Stimulated activated naive B cell treated with anti-CD40 and anti-IgM and Interleukin-4, amounts not matched to agents 10 μg/mL and 1 μg/mL and 100 μg/mL, for 72 hours (primary cell): ENCODE measurements around the gene STUM.
"Not testable (repeated sequence)": the region's sequence is repeated elsewhere in the genome, so short reads cannot be mapped to it uniquely, and the experiment has no call there.

Experiments
- ATAC-seq, 2 donors: fragments of 150-1000 bp; cut with Tn5 transposase; replicated peaks; 2 replicates each; pipeline ENCODE4 v1.10.0; 2021; ENCODE audit warnings: moderate library complexity in 1 of 2
- DNase-seq: peaks from one replicate; pipeline ENCODE4 v3.0.0; 2021
- H3K27ac Mint-ChIP-seq: one replicate; pipeline ENCODE4 v1.8.0; 2022; ENCODE audit warnings: mild to moderate bottlenecking, mixed read lengths
- H3K27me3 Mint-ChIP-seq, 2 donors: one replicate each; pipeline ENCODE4 v1.8.0; 2022; ENCODE audit warnings: mixed read lengths in 2 of 2
- H3K36me3 Mint-ChIP-seq, 2 donors: one replicate each; pipeline ENCODE4 v1.8.0; 2022; ENCODE audit warnings: mixed read lengths in 2 of 2, mild to moderate bottlenecking in 1 of 2
- H3K4me1 Mint-ChIP-seq, 2 donors: one replicate each; pipeline ENCODE4 v1.8.0; 2022; ENCODE audit warnings: mixed read lengths in 2 of 2, mild to moderate bottlenecking in 1 of 2
- H3K4me3 Mint-ChIP-seq, 2 donors: one replicate each; pipeline ENCODE4 v1.8.0; 2022; ENCODE audit warnings: mild to moderate bottlenecking in 2 of 2, mixed read lengths in 2 of 2, moderate library complexity in 1 of 2
- H3K9me3 Mint-ChIP-seq, 2 donors: one replicate each; pipeline ENCODE4 v1.8.0; 2022; ENCODE audit warnings: mixed read lengths in 2 of 2, mild to moderate bottlenecking in 1 of 2

STUM gene

GRCh38 chr1:226630592-226630991, 82.0 kb downstream of the STUM start:
- Mint-ChIP-seq H3K9me3 (peaks cover 8% of the 10 kb centered on the region in 2 donors), H3K36me3 (peaks cover 55 to 83% of the 10 kb centered on the region in 2 donors), H3K27me3 (no peaks in the 10 kb centered on the region), H3K4me1 (peaks cover 66 to 91% of the 10 kb centered on the region in 2 donors), H3K27ac (peak overlapping the region; percentile 81), H3K4me3 (no peak overlapping the region)
- DNase-seq, result no peak
- ATAC-seq, result no peak

GRCh38 chr1:226631229-226632000, 82.9 kb downstream of the STUM start:
- H3K36me3 Mint-ChIP-seq, result peaks cover 58 to 82% of the 10 kb centered on the region in 2 donors
- peaks cover 8% of the 10 kb centered on the region in 2 donors for H3K9me3 Mint-ChIP-seq
- H3K27ac Mint-ChIP-seq, result peak overlapping the region; percentile 98
- peaks cover 62 to 89% of the 10 kb centered on the region in 2 donors for H3K4me1 Mint-ChIP-seq
- peak overlapping the region; percentile 30 to 48 for H3K4me3 Mint-ChIP-seq
- H3K27me3 Mint-ChIP-seq, result no peaks in the 10 kb centered on the region
- no peak for ATAC-seq
- no peak for DNase-seq

DNA sequence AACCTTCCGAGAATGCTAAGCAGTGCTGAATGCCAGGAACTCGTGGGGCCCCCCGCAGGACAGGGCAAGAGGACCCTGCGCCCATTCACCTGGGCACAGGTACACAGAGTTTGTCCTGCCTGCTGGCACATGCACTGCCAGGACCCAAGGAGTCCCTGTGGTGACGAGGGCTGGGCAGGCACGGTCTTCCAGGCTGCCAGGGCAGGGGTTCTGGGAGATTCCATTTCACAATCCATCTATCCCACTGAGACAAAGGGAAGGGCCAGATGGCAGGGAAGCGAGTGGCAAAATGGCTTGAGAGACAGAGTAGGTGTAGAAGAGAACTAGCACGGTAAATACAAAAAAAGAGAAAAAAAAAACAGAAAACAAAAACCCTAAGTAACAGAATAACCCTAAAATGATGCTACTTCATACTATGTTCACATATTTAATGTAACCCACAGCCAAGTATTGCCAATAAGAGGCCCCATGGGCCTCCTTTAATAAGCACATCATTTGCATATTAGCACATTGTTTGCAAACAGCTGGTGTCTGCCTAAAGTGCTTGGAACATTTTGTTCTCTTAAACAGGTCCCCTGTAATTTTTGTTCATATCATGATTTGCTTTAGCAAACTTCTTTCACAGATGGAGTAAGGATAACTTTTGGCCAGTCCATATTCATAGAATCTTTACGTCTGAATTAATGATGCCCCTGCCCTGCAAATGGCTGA, 83.8 kb downstream of the STUM start:
- Mint-ChIP-seq H3K27me3 (no peaks in the 10 kb centered on the region), H3K36me3 (peaks cover 60 to 85% of the 10 kb centered on the region in 2 donors), H3K4me3 (peak overlapping the region; percentile 43 to 53), H3K9me3 (peaks cover 3 to 4% of the 10 kb centered on the region in 2 donors), H3K27ac (peak overlapping the region; percentile 98), H3K4me1 (peaks cover 59 to 89% of the 10 kb centered on the region in 2 donors)
- no peak for DNase-seq
- no peak for ATAC-seq

DNA sequence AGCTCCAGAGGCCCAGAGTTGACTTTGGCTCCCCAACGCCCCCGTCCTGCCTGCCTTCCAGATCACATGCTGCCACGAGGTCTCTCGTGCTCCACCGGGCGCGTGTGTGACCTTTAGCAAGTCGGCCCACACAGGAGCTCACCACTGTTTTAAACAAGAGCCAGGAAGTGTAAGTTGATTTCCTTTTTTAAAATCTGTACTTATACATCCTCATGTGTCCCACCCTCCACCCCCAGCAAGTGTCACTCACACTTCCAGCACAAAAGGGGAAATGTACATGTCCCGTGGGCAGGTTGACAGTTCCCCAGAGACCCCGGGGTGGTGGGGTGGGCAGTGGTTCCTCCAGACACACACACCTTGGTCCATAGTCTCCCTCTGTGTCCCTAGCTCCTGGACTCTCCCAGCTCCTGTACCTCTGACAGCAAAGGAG, 84.4 kb downstream of the STUM start:
- Mint-ChIP-seq H3K27ac (peak overlapping the region; percentile 98), H3K27me3 (no peaks in the 10 kb centered on the region), H3K36me3 (peaks cover 59 to 85% of the 10 kb centered on the region in 2 donors), H3K9me3 (peaks cover 2 to 3% of the 10 kb centered on the region in 2 donors), H3K4me3 (peak overlapping the region; percentile 43 to 53), H3K4me1 (peaks cover 53 to 86% of the 10 kb centered on the region in 2 donors)
- ATAC-seq (peak; percentile 80 to 84), DNase-seq (peak; percentile 78)

- peaks cover 61 to 83% of the 10 kb centered on the region in 2 donors for H3K36me3 Mint-ChIP-seq
- H3K4me1 Mint-ChIP-seq, result peaks cover 54 to 92% of the 10 kb centered on the region in 2 donors
- H3K4me3 Mint-ChIP-seq, result no peak overlapping the region
- ATAC-seq, result peak; percentile 20 to 38
- peaks cover 1 to 2% of the 10 kb centered on the region in 2 donors for H3K9me3 Mint-ChIP-seq
- H3K27ac Mint-ChIP-seq, result peak overlapping the region; percentile 98
- no peaks in the 10 kb centered on the region for H3K27me3 Mint-ChIP-seq
- no peak for DNase-seq
Observed at GRCh38 chr1:226633541-226634165, 85.1 kb downstream of the STUM start.

GRCh38 chr1:226634166-226634588, 85.6 kb downstream of the STUM start:
- Mint-ChIP-seq H3K4me1 (peaks cover 54 to 95% of the 10 kb centered on the region in 2 donors), H3K36me3 (peaks cover 61 to 83% of the 10 kb centered on the region in 2 donors), H3K27me3 (no peaks in the 10 kb centered on the region), H3K9me3 (peaks cover 0 to 2% of the 10 kb centered on the region in 2 donors), H3K4me3 (peak overlapping the region in 1 of 2 donors; percentile 0), H3K27ac (peak overlapping the region; percentile 98)
- ATAC-seq, result peak; percentile 73 to 74
- peak; percentile 76 for DNase-seq

GRCh38 chr1:226634611-226635246, 86.2 kb downstream of the STUM start:
- ATAC-seq (no peak), DNase-seq (no peak)
- peak overlapping the region; percentile 35 to 52 for H3K4me3 Mint-ChIP-seq
- peak overlapping the region; percentile 98 for H3K27ac Mint-ChIP-seq
- peaks cover 61 to 83% of the 10 kb centered on the region in 2 donors for H3K36me3 Mint-ChIP-seq
- peaks cover 55 to 94% of the 10 kb centered on the region in 2 donors for H3K4me1 Mint-ChIP-seq
- no peaks in the 10 kb centered on the region for H3K27me3 Mint-ChIP-seq
- H3K9me3 Mint-ChIP-seq, result peaks cover 0 to 2% of the 10 kb centered on the region in 2 donors

DNA sequence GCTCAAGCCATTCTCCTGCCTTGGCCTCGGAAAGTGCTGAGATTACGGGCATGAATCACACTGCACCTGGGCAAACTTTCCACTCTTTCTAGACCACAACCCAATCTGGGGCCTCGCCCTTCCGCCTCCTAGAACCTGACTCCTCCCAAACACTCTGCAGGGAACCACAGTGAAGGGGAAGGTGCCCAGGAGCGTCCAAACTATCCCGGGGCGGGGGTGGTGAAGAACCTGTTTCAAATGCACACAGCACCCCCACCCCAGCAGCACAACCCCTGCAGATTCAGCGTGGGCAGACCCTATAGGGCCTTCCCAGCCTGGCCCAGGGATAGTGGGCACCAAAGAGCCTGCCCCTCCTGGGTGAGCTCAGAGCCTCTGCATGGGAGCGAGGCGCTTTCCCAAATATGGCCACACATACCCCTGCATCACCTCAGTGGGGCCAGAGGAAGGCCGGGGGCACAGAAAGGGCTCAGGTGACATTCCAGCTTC, 86.9 kb downstream of the STUM start:
- Mint-ChIP-seq H3K27ac (peak overlapping the region; percentile 84), H3K27me3 (no peaks in the 10 kb centered on the region), H3K9me3 (peaks cover 0 to 2% of the 10 kb centered on the region in 2 donors), H3K36me3 (peaks cover 60 to 83% of the 10 kb centered on the region in 2 donors), H3K4me1 (peaks cover 58 to 94% of the 10 kb centered on the region in 2 donors), H3K4me3 (peak overlapping the region; percentile 35 to 52)
- DNase-seq, result no peak
- no peak for ATAC-seq

DNA sequence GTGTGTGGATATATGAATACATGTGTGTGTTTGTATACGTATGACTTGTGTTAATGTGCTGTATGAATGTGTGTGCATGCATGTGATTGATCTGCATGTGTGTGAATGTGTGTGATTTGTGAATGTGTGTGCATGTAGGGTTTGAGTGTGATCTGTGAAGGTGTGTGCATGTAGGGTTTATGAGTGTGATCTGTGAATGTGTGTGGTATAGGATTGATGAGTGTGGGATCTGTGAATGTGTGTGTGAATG, 88.2 kb downstream of the STUM start:
- no peak for ATAC-seq
- H3K4me1 Mint-ChIP-seq, result peaks cover 53 to 92% of the 10 kb centered on the region in 2 donors
- no peak overlapping the region for H3K4me3 Mint-ChIP-seq
- no peaks in the 10 kb centered on the region for H3K9me3 Mint-ChIP-seq
- no peaks in the 10 kb centered on the region for H3K27me3 Mint-ChIP-seq
- H3K36me3 Mint-ChIP-seq, result peaks cover 58 to 82% of the 10 kb centered on the region in 2 donors
- no peak overlapping the region for H3K27ac Mint-ChIP-seq
- no peak for DNase-seq

GRCh38 chr1:226637147-226637935, 88.8 kb downstream of the STUM start:
- DNase-seq, result no peak
- ATAC-seq, result no peak
- H3K4me1 Mint-ChIP-seq, result peaks cover 55 to 92% of the 10 kb centered on the region in 2 donors
- no peaks in the 10 kb centered on the region for H3K27me3 Mint-ChIP-seq
- no peaks in the 10 kb centered on the region for H3K9me3 Mint-ChIP-seq
- no peak overlapping the region for H3K27ac Mint-ChIP-seq
- no peak overlapping the region for H3K4me3 Mint-ChIP-seq
- peaks cover 61 to 82% of the 10 kb centered on the region in 2 donors for H3K36me3 Mint-ChIP-seq

DNA sequence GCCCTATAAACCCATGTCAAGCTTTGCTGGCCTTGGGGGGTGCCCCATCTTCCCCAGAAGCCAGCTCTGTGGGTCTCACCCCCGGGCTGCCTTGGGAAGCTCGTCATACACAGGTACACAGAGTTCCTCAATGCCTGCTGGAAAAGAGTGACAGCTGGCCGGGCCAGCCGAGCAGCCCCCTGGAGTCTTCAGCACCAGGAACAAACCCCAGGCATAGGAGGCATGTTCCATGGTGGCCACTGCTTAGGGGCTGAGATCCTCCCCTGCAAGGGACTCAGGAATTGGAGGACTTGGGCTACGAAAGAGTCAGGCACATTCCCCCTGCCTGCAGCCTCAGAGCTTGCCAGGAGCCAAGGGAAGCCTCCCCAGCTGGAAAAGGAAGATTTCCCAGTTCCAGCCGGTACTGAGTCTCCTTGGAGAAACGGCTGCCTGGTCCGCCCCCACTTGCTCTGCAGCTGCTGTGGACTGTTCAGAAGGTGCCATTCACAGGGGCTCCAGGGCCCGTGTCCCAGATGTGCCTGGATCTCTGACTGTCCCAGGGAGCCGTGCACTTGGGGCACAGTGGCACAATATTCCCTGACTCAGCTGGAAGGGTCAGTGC, 89.5 kb downstream of the STUM start:
- no peak overlapping the region for H3K4me3 Mint-ChIP-seq
- H3K36me3 Mint-ChIP-seq, result peaks cover 62 to 82% of the 10 kb centered on the region in 2 donors
- no peak overlapping the region for H3K27ac Mint-ChIP-seq
- H3K27me3 Mint-ChIP-seq, result no peaks in the 10 kb centered on the region
- H3K4me1 Mint-ChIP-seq, result peaks cover 55 to 92% of the 10 kb centered on the region in 2 donors
- no peaks in the 10 kb centered on the region for H3K9me3 Mint-ChIP-seq
- ATAC-seq (no peak), DNase-seq (no peak)

DNA sequence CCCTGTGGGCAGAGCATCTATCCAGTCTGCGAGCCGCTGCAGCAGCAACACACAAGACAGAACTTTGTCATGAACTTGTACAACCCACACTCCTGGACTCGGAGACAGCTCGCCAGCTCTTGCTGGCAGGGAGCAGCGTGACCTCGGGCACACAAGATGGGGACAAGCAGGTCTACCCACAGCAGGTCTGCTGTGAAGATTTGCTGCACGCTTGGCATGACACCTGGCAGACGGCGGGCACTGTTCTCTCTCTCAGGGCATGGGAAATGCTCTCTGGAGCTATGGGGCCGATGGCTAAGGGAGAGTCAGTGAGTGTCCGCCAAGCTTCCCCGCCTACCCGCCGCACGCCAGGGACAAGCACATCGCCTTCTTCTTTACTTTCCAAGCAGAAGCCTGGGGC, 90.0 kb downstream of the STUM start:
- no peak for DNase-seq
- H3K4me3 Mint-ChIP-seq, result no peak overlapping the region
- no peaks in the 10 kb centered on the region for H3K9me3 Mint-ChIP-seq
- no peaks in the 10 kb centered on the region for H3K27me3 Mint-ChIP-seq
- peaks cover 62 to 83% of the 10 kb centered on the region in 2 donors for H3K36me3 Mint-ChIP-seq
- H3K4me1 Mint-ChIP-seq, result peaks cover 55 to 92% of the 10 kb centered on the region in 2 donors
- H3K27ac Mint-ChIP-seq, result peak overlapping the region; percentile 78
- ATAC-seq, result no peak

DNA sequence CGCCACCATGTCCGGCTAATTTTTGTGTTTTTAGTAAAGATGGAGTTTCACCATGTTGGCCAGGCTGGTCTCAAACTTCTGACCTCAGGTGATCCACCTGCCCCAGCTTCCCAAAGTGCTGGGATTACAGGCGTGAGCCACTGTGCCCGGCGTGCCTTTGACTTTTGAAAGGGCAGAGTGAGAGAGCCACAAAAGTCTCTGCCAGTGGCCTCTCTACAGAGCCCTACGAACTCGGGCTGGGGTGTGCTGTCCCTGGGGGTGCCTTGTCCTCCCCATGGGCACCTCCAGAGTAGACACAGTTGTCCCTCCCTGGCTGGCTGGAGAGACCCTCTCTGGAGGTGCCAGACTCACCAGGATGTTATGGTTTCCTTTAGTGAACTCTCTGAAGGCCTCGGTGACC, 90.6 kb downstream of the STUM start:
- Mint-ChIP-seq H3K4me1 (peaks cover 57 to 92% of the 10 kb centered on the region in 2 donors), H3K36me3 (peaks cover 62 to 85% of the 10 kb centered on the region in 2 donors), H3K27ac (peak overlapping the region; percentile 81)
- not testable (repeated sequence) for H3K9me3 Mint-ChIP-seq, H3K27me3 Mint-ChIP-seq, DNase-seq, ATAC-seq, H3K4me3 Mint-ChIP-seq
